Mesothelial cell of epicardium (in vitro differentiated cells): Measurements from ENCODE around the gene WASF1. TPM values are rescaled to one million over a fixed set of nuclear protein-coding genes. Genes with fewer than 3 reads are reported as not detected.

Experiments
- DNase-seq, 2 experiments: peaks; one replicate each; pipeline ENCODE4 v3.0.0; 2021; ENCODE audit warnings: low spot score in 2 of 2; ENCODE audit not compliant: unreplicated experiment in 2 of 2
- H3K27ac Mint-ChIP-seq: 2 replicates; pipeline ENCODE4 v1.8.0; 2021; ENCODE audit warnings: mixed read lengths
- H3K27me3 Mint-ChIP-seq: 2 replicates; pipeline ENCODE4 v1.8.0; 2021; ENCODE audit warnings: low read depth, mixed read lengths
- H3K36me3 Mint-ChIP-seq: 2 replicates; pipeline ENCODE4 v1.8.0; 2021; ENCODE audit warnings: mixed read lengths
- H3K4me1 Mint-ChIP-seq: 2 replicates; pipeline ENCODE4 v1.8.0; 2021; ENCODE audit warnings: mixed read lengths
- H3K4me3 Mint-ChIP-seq: 2 replicates; pipeline ENCODE4 v1.8.0; 2021; ENCODE audit warnings: mild to moderate bottlenecking, moderate library complexity, mixed read lengths
- H3K9me3 Mint-ChIP-seq: 2 replicates; pipeline ENCODE4 v1.8.0; 2021; ENCODE audit warnings: mixed read lengths
- CTCF ChIP-seq: fragments of 200-600 bp; sonication (generic); IDR thresholded peaks from one replicate; pipeline ENCODE4 v1.5.0; 2021; ENCODE audit warnings: antibody characterized with exemption; ENCODE audit not compliant: unreplicated experiment
- total RNA-seq: library from RNA; stranded (reverse); gene quantifications from 3 replicates; pipeline ENCODE4 v1.2.1, GENCODE V29; 2021

The WASF1 gene
- total RNA-seq, 1 donor from 2014 or later: 73.0 TPM

DNA sequence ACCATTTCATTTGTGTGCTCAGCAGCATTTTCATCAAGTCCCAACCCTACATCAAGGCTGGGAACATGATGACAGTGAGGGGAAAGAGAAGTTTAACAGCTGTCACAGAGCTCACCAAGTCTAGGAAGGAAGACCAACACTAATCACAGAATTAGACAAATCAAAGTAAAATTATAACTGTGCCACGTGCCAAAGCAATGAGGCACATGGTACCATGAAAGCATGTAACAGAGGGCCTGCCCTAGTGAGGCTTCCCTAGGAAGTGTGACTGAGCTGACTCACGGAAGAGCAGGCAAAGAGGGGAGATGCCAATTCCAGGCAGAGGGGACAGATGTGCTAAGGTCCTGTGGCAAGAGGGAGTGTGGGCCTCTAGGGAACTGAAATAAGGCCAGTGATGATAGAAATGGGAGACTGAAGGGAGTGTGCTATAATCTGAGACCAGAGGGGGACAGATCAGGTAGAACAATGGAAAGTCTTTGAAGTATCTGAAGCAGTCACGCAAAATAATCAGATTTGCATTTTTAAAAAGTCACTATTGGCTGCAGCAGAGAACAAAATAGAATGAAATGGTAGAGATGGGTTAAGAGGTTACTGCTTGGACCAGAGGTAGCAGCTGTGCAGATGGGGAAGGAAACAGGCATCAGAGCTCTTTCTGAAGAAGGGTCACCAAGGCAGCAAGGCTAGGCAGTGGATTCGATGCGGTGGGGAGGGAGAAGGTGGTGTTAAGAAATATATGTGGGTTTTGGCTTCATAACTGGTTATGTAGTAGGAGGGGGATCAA is 114.5 kb downstream of the WASF1 start:
- Mint-ChIP-seq H3K27me3 (peaks cover 9% of the 10 kb centered on the region), H3K27ac (no peak overlapping the region), H3K4me3 (no peak overlapping the region), H3K9me3 (no peaks in the 10 kb centered on the region), H3K4me1 (peaks cover 51% of the 10 kb centered on the region), H3K36me3 (no peaks in the 10 kb centered on the region)
- no peak for TF ChIP-seq CTCF
- no peak for DNase-seq

DNA sequence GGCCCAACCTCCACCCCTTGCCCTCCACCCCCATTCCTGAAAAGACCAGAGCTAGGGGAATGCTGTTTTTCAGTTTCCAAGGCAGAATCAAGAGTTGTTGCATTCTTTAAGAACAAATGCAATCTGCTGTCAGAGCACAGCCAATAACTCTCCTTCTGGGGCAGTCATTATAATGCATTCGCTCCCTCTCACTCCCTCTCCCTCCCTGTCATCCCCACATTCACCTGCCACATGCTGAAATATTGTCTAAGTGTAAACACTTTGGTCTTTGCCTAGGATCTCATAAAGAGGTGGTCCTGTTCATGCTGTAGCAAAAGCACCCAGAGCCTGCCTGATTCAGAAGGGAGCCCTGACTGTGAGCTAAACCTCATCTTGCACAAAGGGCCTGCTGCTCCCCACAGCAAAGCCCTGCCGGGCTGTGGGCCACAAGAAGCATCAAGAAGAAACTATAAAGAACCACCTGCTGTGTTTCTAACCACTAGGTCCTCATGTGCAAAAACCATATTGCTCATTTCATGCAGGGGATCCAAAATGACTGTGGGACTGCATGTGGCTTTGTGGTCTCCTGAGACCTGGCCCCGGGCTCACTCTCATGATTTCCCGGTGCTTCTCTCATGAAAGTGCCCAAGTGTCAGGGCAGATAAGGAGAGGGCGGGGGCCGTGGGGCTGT is 115.7 kb downstream of the WASF1 start:
- no peak for TF ChIP-seq CTCF
- no peaks in the 10 kb centered on the region for H3K36me3 Mint-ChIP-seq
- H3K4me1 Mint-ChIP-seq: peaks cover 42% of the 10 kb centered on the region
- H3K9me3 Mint-ChIP-seq: no peaks in the 10 kb centered on the region
- peaks cover 17% of the 10 kb centered on the region for H3K27me3 Mint-ChIP-seq
- peak overlapping the region; percentile 73 for H3K27ac Mint-ChIP-seq
- H3K4me3 Mint-ChIP-seq: no peak overlapping the region
- no peak for DNase-seq

- Mint-ChIP-seq H3K27ac (no peak overlapping the region), H3K27me3 (peaks cover 15% of the 10 kb centered on the region), H3K4me3 (no peak overlapping the region), H3K4me1 (peaks cover 14% of the 10 kb centered on the region), H3K9me3 (no peaks in the 10 kb centered on the region), H3K36me3 (no peaks in the 10 kb centered on the region)
- no peak for TF ChIP-seq CTCF
- DNase-seq: no peak
Observed at GRCh38 chr6:110055387-110055735, 124.1 kb downstream of the WASF1 start.

- no peak for DNase-seq
Observed at GRCh38 chr6:110054664-110055386, 124.6 kb downstream of the WASF1 start.

More at GRCh38 chr6:110054664-110055386, 124.6 kb downstream of the WASF1 start:
- no peak overlapping the region for H3K27ac Mint-ChIP-seq
- H3K36me3 Mint-ChIP-seq: no peaks in the 10 kb centered on the region
- no peak overlapping the region for H3K4me3 Mint-ChIP-seq
- TF ChIP-seq CTCF: no peak
- peaks cover 12% of the 10 kb centered on the region for H3K27me3 Mint-ChIP-seq
- no peaks in the 10 kb centered on the region for H3K9me3 Mint-ChIP-seq
- H3K4me1 Mint-ChIP-seq: peaks cover 14% of the 10 kb centered on the region
